Neuron (in vitro differentiated cells): ENCODE measurements around the gene PCDHGA7.
"Not testable (repeated sequence)": the region's sequence is repeated elsewhere in the genome, so short reads cannot be mapped to it uniquely, and the experiment has no call there.

Source experiments
- H2AFZ ChIP-seq: one replicate; pipeline ENCODE4 v1.6.1; 2013; ENCODE audit warnings: low read depth, mild to moderate bottlenecking, inconsistent platforms, low read length, moderate library complexity
- H3K27me3 ChIP-seq: one replicate; pipeline ENCODE4 v1.6.1; 2013; ENCODE audit warnings: low read length; ENCODE audit not compliant: insufficient read depth
- H3K36me3 ChIP-seq: one replicate; pipeline ENCODE4 v1.6.1; 2013; ENCODE audit warnings: low read length; ENCODE audit not compliant: insufficient read depth
- H3K4me1 ChIP-seq: one replicate; pipeline ENCODE4 v1.6.1; 2013; ENCODE audit warnings: low read length; ENCODE audit not compliant: insufficient read depth
- H3K4me3 ChIP-seq: 2 replicates; pipeline ENCODE4 v1.5.1; 2013; ENCODE audit warnings: mild to moderate bottlenecking, low read length, moderate library complexity
- H3K9me3 ChIP-seq: one replicate; pipeline ENCODE4 v1.6.1; 2013; ENCODE audit warnings: low read length

PCDHGA7 gene

GRCh38 chr5:141374627-141375026 lies 7.9 kb upstream of the PCDHGA7 start:
- H3K4me3 ChIP-seq = no peak overlapping the region
- H3K27me3 ChIP-seq = no peaks in the 10 kb centered on the region
- no peaks in the 10 kb centered on the region for H3K36me3 ChIP-seq
- no peaks in the 10 kb centered on the region for H3K4me1 ChIP-seq
- H3K9me3 ChIP-seq = peaks cover 31% of the 10 kb centered on the region
- no peak overlapping the region for H2AFZ ChIP-seq

DNA sequence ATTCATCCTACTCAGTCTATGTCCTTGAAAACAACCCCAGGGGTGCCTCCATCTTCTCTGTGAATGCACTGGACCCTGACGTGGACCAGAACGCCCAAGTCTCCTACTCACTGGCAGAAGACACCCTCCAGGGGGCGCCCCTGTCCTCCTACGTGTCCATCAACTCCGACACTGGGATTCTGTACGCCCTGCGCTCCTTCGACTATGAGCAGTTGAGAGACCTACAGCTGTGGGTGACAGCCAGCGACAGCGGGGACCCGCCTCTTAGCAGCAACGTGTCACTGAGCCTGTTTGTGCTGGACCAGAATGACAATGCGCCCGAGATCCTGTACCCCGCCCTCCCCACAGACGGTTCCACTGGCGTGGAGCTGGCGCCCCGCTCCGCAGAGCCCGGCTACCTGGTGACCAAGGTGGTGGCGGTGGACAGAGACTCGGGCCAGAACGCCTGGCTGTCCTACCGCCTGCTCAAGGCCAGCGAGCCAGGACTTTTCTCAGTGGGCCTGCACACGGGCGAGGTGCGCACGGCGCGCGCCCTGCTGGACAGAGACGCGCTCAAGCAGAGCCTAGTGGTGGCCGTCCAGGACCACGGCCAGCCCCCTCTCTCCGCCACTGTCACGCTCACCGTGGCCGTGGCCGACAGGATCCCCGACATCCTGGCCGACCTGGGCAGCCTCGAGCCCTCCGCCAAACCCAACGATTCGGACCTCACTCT lies 6.9 kb upstream of the PCDHGA7 start:
- peaks cover 31% of the 10 kb centered on the region for H3K9me3 ChIP-seq
- not testable (repeated sequence) for H3K36me3 ChIP-seq, H3K4me3 ChIP-seq, H2AFZ ChIP-seq, H3K27me3 ChIP-seq, H3K4me1 ChIP-seq

GRCh38 chr5:141383345-141383744 lies 803 bp downstream of the PCDHGA7 start:
- no peak overlapping the region for H2AFZ ChIP-seq
- peaks cover 17% of the 10 kb centered on the region for H3K9me3 ChIP-seq
- H3K4me3 ChIP-seq = no peak overlapping the region
- no peaks in the 10 kb centered on the region for H3K36me3 ChIP-seq
- H3K4me1 ChIP-seq = no peaks in the 10 kb centered on the region
- H3K27me3 ChIP-seq = no peaks in the 10 kb centered on the region

- no peak overlapping the region for H2AFZ ChIP-seq
- H3K27me3 ChIP-seq = no peaks in the 10 kb centered on the region
- H3K4me3 ChIP-seq = no peak overlapping the region
- no peaks in the 10 kb centered on the region for H3K4me1 ChIP-seq
- H3K9me3 ChIP-seq = peaks cover 28% of the 10 kb centered on the region
- no peaks in the 10 kb centered on the region for H3K36me3 ChIP-seq
Observed at GRCh38 chr5:141384471-141385267, 2.1 kb downstream of the PCDHGA7 start.

GRCh38 chr5:141387557-141388311 lies 5.2 kb downstream of the PCDHGA7 start, which contains the start of gene PCDHGB4:
Gene PCDHGB4, plus strand, starts transcription at chr5:141387698. Its CDS starts 187 bp downstream, at chr5:141387885.
- Histone ChIP-seq H3K9me3 (peaks cover 37% of the 10 kb centered on the region), H3K4me3 (peak within 1 kb of the TSS; percentile 48)
- H3K27me3 ChIP-seq, H3K36me3 ChIP-seq, H2AFZ ChIP-seq, H3K4me1 ChIP-seq: not testable (repeated sequence)

DNA sequence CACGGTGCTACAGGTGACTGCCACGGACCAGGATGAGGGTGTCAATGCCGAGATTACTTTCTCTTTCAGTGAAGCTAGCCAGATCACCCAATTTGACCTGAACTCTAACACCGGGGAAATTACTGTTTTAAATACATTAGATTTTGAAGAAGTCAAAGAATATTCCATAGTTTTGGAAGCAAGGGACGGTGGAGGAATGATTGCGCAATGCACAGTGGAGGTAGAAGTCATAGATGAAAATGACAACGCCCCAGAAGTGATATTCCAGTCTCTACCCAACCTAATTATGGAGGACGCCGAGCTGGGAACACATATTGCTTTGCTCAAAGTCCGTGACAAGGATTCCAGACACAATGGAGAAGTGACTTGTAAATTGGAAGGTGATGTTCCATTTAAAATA lies 6.1 kb downstream of the PCDHGA7 start:
- Histone ChIP-seq H3K36me3 (peaks cover 9% of the 10 kb centered on the region), H3K4me3 (no peak overlapping the region), H2AFZ (no peak overlapping the region), H3K4me1 (no peaks in the 10 kb centered on the region), H3K9me3 (peaks cover 39% of the 10 kb centered on the region), H3K27me3 (no peaks in the 10 kb centered on the region)

GRCh38 chr5:141389153-141390042 lies 6.9 kb downstream of the PCDHGA7 start:
- no peak overlapping the region for H2AFZ ChIP-seq
- H3K4me3 ChIP-seq = no peak overlapping the region
- no peaks in the 10 kb centered on the region for H3K27me3 ChIP-seq
- no peaks in the 10 kb centered on the region for H3K4me1 ChIP-seq
- H3K36me3 ChIP-seq = peaks cover 10% of the 10 kb centered on the region
- H3K9me3 ChIP-seq = peaks cover 43% of the 10 kb centered on the region

DNA sequence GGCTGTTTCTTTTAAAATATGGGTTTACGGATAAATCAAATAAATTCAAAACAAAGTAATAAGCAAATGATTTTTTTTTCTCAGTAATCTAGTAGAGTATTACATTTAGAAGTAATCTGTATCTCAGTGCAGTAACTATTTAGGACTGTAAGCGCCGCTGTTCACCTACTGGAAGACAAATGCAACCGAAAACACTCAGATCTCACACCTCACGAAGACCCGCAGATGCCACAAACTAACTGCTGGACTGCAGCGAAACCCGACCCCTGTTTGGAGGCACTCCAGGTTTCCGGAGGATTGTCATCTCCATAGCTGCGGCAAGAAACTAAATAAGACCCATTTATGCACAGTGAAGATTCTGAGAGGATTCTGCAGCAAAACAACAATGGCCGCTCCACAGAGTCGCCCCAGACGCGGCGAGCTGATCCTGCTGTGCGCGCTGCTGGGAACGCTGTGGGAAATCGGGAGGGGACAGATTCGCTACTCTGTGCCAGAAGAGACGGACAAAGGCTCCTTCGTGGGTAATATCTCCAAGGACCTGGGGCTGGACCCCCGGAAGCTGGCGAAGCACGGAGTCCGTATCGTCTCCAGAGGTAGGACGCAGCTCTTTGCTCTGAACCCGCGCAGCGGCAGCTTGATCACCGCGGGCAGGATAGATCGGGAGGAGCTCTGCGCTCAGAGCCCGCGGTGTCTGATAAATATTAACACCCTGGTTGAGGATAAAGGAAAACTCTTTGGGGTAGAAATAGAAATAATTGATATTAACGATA lies 10.1 kb downstream of the PCDHGA7 start, which contains the start of gene PCDHGA8:
Gene PCDHGA8, plus strand, starts transcription at position 205 of the 770 bp plus-strand sequence. Its CDS starts 181 bp downstream, at position 386.
- peaks cover 44% of the 10 kb centered on the region for H3K9me3 ChIP-seq
- H3K27me3 ChIP-seq = no peaks in the 10 kb centered on the region
- no peaks in the 10 kb centered on the region for H3K4me1 ChIP-seq
- no peak within 1 kb of the TSS for H2AFZ ChIP-seq
- no peak within 1 kb of the TSS for H3K4me3 ChIP-seq
- peaks cover 10% of the 10 kb centered on the region for H3K36me3 ChIP-seq

DNA sequence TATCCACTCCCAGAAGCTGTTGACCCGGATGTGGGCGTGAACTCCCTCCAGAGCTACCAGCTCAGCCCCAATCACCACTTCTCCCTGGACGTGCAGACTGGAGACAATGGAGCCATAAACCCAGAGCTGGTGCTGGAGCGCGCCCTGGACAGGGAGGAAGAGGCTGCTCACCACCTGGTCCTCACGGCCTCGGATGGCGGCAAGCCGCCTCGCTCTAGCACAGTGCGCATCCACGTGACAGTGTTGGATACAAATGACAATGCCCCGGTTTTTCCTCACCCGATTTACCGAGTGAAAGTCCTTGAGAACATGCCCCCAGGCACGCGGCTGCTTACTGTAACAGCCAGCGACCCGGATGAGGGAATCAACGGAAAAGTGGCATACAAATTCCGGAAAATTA lies 10.7 kb downstream of the PCDHGA7 start:
- Histone ChIP-seq H3K36me3 (peaks cover 10% of the 10 kb centered on the region), H3K9me3 (peaks cover 43% of the 10 kb centered on the region), H3K4me1 (no peaks in the 10 kb centered on the region), H3K27me3 (no peaks in the 10 kb centered on the region), H2AFZ (no peak overlapping the region), H3K4me3 (no peak overlapping the region)

DNA sequence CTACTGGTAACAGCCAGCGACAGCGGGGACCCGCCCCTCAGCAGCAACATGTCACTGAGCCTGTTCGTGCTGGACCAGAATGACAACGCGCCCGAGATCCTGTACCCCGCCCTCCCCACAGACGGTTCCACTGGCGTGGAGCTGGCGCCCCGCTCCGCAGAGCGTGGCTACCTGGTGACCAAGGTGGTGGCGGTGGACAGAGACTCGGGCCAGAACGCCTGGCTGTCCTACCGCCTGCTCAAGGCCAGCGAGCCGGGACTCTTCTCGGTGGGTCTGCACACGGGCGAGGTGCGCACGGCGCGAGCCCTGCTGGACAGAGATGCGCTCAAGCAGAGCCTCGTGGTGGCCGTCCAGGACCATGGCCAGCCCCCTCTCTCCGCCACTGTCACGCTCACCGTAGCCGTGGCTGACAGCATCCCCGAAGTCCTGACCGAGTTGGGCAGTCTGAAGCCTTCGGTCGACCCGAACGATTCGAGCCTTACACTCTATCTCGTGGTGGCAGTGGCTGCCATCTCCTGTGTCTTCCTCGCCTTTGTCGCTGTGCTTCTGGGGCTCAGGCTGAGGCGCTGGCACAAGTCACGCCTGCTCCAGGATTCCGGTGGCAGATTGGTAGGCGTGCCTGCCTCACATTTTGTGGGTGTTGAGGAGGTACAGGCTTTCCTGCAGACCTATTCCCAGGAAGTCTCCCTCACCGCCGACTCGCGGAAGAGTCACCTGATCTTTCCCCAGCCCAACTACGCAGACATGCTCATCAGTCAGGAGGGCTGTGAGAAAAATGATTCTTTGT lies 12.1 kb downstream of the PCDHGA7 start:
- H3K4me1 ChIP-seq, H2AFZ ChIP-seq, H3K36me3 ChIP-seq, H3K4me3 ChIP-seq, H3K27me3 ChIP-seq: not testable (repeated sequence)
- peaks cover 39% of the 10 kb centered on the region for H3K9me3 ChIP-seq

DNA sequence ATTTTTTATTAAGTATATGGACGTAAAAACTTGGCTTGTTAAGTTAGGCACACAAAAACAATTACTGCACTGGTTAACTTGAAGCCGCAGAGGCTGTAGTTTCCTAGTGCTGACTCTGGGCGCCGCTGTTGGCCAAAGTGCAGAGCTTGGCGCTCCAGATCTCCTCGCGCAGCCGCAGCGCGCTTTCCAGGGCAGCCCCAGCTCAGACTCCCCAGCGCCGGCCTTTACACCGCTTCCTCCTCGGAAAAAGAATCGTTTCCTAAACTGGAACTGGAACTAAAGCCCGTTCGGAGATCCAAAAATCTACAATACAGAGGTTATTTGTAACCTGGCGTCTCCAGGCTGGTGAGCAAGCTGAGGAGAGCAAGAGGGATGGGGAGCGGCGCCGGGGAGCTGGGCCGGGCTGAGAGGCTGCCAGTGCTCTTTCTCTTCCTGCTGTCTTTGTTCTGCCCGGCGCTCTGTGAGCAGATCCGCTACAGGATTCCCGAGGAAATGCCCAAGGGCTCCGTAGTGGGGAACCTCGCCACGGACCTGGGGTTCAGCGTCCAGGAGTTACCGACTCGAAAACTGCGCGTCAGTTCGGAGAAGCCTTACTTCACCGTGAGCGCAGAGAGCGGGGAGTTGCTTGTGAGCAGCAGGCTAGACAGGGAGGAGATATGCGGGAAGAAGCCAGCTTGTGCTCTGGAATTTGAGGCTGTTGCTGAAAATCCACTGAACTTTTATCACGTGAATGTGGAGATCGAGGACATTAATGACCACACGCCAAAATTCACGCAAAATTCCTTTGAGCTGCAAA lies 15.4 kb downstream of the PCDHGA7 start, which contains the start of gene PCDHGB5:
Gene PCDHGB5, plus strand, starts transcription at position 192 of the 796 bp plus-strand sequence. Its CDS starts 181 bp downstream, at position 373.
- not testable (repeated sequence) for H3K4me3 ChIP-seq, H3K4me1 ChIP-seq, H3K27me3 ChIP-seq, H2AFZ ChIP-seq, H3K36me3 ChIP-seq
- peaks cover 34% of the 10 kb centered on the region for H3K9me3 ChIP-seq
